GM20000 (cell line): Measurements from ENCODE around the gene PAM.

Experiments used
- DNase-seq: peaks from one replicate; pipeline ENCODE4 v3.0.0; 2012; ENCODE audit warnings: low spot score
- TF ChIP-seq, protein P1 (sequence below): IDR thresholded peaks from 2 replicates; pipeline ENCODE4 v1.5.1; 2012; ENCODE audit warnings: mild to moderate bottlenecking, control low read depth; ENCODE audit errors: extremely low read depth, missing control alignments

The PAM gene

DNA sequence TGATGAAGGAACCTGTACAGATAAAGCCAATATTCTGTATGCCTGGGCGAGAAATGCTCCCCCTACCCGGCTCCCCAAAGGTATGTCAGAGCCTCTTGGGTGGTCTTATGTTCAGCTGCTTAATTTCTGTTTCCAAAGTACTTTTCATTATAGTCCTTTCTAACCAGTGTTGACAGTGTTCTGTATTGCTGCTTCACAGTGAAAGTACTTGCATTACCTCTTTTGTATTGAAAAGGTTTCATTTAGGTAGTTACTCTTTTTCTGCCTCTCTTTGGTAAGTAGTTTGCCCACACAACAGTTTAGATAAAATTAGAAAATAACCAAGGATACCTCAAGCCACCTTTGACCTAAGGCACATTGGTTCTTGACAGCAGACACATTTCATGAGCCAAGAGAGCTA is 169.9 kb downstream of the PAM start:
- TF ChIP-seq, protein P1, sequence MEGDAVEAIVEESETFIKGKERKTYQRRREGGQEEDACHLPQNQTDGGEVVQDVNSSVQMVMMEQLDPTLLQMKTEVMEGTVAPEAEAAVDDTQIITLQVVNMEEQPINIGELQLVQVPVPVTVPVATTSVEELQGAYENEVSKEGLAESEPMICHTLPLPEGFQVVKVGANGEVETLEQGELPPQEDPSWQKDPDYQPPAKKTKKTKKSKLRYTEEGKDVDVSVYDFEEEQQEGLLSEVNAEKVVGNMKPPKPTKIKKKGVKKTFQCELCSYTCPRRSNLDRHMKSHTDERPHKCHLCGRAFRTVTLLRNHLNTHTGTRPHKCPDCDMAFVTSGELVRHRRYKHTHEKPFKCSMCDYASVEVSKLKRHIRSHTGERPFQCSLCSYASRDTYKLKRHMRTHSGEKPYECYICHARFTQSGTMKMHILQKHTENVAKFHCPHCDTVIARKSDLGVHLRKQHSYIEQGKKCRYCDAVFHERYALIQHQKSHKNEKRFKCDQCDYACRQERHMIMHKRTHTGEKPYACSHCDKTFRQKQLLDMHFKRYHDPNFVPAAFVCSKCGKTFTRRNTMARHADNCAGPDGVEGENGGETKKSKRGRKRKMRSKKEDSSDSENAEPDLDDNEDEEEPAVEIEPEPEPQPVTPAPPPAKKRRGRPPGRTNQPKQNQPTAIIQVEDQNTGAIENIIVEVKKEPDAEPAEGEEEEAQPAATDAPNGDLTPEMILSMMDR: no peak

DNA sequence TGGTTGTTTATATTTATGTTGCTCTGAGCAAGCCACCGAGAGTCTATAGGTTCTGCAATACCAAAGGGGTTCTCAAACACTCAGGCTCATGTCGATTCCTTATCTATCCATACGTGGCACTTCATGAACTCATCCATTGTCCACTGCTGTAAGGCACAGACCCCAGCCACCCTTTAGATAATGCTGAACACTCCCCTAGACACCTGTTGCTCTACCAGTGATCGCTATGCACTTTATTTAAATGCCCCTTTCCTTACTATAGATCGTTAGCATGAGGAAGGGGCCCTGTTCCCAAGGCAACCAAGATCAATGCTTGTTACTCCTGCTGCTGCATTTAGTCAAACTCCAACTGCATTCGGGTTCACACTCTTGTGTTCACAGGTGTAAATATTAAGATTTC is 171.9 kb downstream of the PAM start:
- DNase-seq: no peak
- TF ChIP-seq, protein P1: no peak

More for the DNA sequence above, 169.9 kb downstream of the PAM start:
- DNase-seq: no peak

DNA sequence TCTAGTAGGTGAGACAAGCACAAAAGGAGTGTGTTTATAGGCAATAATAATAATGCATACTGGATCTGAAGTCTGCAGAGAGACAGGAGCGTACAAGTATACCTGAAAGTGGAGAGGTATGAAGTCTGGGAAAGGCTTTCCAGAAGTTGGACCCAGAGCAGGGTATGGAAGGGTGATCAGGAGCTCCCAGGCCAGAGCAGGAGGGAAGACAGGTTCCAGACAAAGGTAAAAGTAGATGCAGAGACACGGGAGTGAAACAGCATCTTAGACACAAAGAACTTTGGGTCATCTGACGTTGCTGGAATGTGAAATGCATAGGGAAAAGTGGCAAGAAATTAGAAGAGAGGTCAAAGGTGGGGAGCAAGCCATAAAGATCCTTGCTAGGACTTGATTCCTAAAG is 175.1 kb downstream of the PAM start:
- TF ChIP-seq, protein P1: no peak
- DNase-seq: no peak

DNA sequence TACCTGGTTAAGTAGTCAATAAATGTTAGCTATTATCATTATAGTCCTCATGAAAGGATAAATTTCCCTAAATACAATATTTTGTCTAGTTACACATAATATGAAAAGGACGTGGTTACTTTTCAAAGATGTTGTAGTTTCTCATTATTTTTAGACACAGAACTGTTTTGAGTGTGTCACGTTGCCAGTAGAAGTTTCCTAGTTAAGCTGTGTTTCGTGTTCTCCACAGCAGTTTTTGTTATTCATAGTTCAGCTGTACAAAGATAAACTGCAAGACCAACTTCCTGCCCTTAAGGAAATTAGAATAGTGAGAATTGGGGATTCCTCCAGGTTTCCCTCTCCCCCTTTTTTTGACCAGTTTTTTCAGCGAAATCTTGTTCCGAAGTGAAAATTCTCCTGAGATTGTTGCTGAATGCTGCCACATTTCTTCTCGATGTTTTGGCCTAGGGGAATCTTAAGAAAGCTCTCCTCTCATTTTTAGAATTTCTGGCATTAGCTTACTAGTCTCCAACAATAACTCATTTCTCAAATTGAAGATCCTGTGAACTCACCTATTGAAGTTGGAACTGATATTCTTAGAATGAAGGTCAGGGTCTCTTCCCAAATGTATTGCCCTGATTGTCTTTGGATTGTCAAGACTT is 176.1 kb downstream of the PAM start:
- DNase-seq: peak; percentile 9
- TF ChIP-seq, protein P1: no peak

DNA sequence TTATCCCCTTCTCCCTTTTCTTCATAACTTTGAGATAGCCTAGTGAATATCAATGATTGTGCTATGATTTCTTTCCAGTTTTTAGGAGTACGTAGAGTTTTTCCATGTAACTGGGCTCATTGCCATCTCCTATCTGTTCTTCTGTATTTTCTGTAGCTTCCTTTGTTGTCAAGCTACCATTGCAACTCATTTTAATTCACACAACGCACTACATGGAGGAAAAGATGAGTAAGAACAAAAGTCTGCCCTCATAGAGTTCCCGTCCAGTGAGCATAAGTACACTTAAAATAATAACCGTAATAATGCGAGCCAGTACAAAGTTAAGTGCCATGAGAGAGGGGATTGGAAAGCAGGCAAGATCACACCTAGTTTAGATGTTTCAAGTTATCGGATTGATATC is 177.7 kb downstream of the PAM start:
- TF ChIP-seq, protein P1: no peak
- peak; percentile 10 for DNase-seq

DNA sequence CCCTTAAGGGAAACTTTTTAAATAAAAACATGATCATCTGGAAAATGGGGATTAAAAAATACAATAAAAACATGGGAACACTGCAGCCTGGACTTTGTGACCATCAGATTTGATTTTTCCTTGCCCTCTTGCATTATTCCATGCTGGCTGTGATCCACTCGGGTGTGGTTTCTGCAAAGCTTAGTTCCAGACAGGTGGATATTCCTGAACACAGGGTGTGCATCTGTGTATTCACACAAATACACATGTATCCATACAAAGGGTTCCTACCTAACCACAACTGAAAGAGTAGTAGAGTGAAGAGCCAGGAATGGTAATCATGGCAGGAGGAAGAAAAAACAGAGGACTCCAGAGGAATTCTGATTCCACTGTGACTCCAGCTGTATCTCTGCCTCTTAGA is 178.2 kb downstream of the PAM start:
- TF ChIP-seq, protein P1: no peak
- no peak for DNase-seq

DNA sequence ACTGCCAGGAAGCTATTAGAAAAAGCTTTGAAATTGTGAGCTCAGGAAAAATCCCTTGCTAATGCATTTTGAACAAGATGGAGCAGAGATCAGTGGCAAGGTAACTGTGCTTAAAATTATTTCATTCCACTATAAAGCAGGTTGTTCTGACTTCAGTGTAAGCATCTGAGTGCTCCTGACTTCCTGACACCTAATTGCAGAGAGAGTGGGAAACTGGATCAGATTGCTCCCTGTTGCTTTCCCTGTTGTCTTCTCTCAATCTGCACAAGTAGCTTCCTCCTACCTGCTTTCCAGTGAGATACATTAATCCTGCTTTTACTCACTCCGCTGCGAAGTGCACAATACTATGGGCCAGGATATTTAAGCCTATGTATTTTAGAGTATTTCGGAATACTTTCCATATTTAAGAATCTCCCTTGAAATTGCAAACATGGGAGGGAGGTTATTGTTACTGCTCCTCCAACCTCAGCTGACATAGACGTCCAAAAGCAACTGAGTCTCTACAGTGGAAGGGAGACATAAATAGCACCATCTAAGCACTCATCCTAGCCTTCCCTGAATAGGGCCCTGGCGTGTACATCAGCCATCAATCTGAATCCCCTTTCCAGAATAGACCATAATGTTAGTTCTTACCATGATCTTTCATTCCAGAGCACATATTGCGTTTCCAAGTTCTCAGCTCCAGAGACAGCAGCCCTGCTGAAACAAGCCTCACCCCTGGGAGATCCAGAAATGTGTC is 178.8 kb downstream of the PAM start:
- TF ChIP-seq, protein P1: no peak
- DNase-seq: no peak
